A673 (cell line): ENCODE data around the gene PELI1.

Experiments used
- EZH2 ChIP-seq: fragments of 200-600 bp; sonication (generic); IDR thresholded peaks from 2 replicates; pipeline ENCODE4 v1.6.1; 2017; ENCODE audit warnings: borderline replicate concordance, low read depth, mild to moderate bottlenecking, mixed read lengths, antibody characterized with exemption, low read length; ENCODE audit not compliant: poor library complexity, severe bottlenecking
- TF ChIP-seq, protein P1 (sequence below): fragments of 300-800, 200-600 bp; sonication (generic); conservative IDR thresholded peaks from 2 replicates; pipeline ENCODE4 v1.5.1; 2017; ENCODE audit warnings: low read depth, mild to moderate bottlenecking, antibody characterized with exemption, low read length, moderate library complexity, mixed read lengths

DNA sequence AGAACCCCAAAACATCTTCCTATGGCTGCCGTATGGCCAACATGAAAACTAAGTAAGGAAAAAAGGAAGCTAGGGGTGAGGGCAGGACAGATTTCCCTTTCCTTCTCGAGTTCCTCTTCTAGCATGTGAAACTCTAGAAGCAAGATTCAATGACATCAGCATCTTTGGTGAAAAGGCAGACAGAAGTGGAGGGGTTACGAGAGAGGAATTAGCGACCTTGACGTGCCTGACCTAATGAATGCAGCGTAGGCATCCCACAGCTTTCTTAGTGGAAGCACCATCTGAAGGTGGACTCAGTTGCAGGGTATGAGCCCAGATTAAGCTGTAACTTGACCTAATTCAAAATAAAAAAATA is 47.9 kb upstream of the PELI1 start:
- TF ChIP-seq, protein P1, sequence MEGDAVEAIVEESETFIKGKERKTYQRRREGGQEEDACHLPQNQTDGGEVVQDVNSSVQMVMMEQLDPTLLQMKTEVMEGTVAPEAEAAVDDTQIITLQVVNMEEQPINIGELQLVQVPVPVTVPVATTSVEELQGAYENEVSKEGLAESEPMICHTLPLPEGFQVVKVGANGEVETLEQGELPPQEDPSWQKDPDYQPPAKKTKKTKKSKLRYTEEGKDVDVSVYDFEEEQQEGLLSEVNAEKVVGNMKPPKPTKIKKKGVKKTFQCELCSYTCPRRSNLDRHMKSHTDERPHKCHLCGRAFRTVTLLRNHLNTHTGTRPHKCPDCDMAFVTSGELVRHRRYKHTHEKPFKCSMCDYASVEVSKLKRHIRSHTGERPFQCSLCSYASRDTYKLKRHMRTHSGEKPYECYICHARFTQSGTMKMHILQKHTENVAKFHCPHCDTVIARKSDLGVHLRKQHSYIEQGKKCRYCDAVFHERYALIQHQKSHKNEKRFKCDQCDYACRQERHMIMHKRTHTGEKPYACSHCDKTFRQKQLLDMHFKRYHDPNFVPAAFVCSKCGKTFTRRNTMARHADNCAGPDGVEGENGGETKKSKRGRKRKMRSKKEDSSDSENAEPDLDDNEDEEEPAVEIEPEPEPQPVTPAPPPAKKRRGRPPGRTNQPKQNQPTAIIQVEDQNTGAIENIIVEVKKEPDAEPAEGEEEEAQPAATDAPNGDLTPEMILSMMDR: no peak
- TF ChIP-seq EZH2: no peak
